Activated CD8-positive, alpha-beta memory T cell treated with anti-CD3 and anti-CD28 coated beads for 36 hours (primary cell): ENCODE results near the gene MMRN2. TPM values are rescaled to one million over a fixed set of nuclear protein-coding genes. Genes with fewer than 3 reads are reported as not detected.
"Not testable (repeated sequence)": the region's sequence is repeated elsewhere in the genome, so short reads cannot be mapped to it uniquely, and the experiment has no call there.

Experiments
- CTCF ChIA-PET: fragments of 350-600 bp; sonication (Branson Sonifier 250); formaldehyde crosslinking; loops from one replicate; lab custom pipeline; 2021; ENCODE audit warnings: antibody characterized with exemption; lab: Charles Lee
- POLR2A ChIA-PET: fragments of 350-600 bp; sonication (Branson Sonifier 250); formaldehyde crosslinking; loops from one replicate; lab custom pipeline; 2021; ENCODE audit warnings: antibody characterized with exemption; lab: Charles Lee
- total RNA-seq, 2 experiments: library from RNA; stranded (reverse); gene quantifications; one replicate each; pipeline ENCODE4 v1.2.3, GENCODE V29; 2021

Gene MMRN2
- total RNA-seq, 2 experiments from 2014 or later = not detected

DNA sequence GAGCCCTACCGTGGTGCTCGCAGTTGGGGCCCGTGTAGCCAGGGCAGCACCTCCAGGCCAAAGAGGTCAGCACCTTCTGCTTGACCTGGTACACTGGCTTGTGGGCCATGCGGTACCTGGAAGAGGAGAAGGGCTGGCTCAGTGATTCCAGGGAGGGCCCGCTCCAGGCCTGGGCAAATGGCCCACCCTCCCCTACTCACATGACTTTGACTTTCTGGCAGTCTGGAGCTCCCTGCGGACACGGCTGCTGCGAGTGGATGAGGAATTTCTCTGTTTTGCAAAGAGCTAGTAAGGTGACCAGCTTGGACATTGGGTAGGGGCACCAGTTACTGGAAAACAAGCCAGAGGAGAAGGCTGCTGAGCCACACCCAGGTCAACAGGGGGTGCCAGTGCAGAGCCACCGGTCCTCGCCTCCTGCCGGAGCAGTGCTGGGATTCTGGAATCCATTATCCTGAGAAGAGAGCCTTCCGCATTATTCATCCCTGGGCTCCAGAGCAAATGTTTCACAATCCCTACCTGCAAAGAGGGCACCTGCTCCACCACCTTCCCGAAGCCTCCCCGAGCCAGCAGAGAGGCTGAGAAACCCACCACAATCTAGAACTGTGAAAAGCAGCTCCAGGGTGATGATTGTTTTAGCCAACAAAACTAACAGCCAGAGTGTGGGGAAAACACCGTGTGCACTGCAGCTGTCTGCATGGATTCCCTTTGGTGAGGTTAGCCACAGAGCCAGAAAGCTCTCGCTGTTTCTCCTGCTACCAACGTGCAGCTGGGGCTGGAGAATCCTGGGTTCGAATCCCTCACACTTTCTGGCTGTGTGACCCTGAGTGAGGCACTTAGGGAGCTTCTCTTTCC lies 11.8 kb downstream of the MMRN2 start:
- ChIA-PET CTCF (no interaction called here), POLR2A (no interaction called here)

DNA sequence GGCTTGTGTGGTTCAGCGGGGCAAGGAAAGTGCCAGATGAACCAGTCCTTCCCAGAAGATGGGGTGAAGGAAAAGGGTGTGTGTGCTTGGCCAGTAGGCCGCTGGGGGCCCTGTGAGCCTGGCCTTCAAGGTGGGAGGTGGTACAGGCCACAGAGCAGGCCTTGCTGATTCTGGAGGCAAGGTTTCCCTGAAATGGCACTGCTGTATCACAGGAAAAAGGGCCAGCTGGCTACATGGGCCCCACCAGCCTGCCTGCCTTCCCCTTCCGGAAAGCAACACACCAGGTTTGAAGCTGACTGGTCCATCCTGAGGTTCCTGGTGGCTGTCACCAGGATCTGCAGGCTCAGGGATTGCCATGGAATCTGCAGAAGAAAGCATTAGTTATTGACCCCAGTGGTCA lies 12.5 kb downstream of the MMRN2 start:
- ChIA-PET POLR2A (no interaction called here), CTCF (no interaction called here)

DNA sequence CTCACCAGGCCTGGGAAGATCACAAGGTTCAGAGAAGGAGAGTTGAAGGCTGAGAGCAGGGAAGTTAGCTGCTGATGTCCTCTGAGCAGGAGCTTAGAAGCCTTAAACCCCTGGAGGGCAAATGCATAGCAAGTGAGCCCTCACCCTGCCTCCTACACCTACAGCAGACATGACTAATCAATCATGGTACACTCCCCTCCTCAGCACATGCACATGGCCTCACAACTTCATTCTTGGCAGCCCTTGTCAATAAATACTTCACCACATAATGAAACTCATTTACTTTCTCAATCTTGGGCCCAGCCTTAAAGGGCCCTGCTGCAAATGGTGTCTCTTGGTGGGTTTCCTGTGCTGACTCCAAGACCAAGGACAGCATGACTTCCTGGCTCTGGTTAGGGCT lies 12.9 kb downstream of the MMRN2 start:
- ChIA-PET POLR2A (no interaction called here), CTCF (no interaction called here)

DNA sequence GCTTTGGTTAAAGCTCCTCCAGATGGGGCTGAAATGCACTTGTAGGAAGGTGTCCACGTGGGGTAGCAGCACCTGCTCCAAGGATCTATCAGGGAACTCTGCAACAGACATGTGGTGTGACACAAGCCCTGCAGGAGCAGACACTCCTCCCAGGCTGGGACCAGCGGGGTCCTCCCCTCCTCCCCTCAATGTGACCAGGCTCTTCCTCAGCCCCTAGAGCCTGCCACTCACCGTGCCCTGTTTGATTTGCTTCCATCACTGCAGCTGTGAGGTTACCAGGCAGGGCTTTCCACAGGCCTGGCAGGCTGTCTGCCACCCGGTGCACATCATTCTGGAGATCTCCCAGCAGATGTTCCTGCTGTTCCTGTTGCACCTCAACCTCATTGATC lies 13.4 kb downstream of the MMRN2 start:
- ChIA-PET POLR2A (no interaction called here), CTCF (no interaction called here)

DNA sequence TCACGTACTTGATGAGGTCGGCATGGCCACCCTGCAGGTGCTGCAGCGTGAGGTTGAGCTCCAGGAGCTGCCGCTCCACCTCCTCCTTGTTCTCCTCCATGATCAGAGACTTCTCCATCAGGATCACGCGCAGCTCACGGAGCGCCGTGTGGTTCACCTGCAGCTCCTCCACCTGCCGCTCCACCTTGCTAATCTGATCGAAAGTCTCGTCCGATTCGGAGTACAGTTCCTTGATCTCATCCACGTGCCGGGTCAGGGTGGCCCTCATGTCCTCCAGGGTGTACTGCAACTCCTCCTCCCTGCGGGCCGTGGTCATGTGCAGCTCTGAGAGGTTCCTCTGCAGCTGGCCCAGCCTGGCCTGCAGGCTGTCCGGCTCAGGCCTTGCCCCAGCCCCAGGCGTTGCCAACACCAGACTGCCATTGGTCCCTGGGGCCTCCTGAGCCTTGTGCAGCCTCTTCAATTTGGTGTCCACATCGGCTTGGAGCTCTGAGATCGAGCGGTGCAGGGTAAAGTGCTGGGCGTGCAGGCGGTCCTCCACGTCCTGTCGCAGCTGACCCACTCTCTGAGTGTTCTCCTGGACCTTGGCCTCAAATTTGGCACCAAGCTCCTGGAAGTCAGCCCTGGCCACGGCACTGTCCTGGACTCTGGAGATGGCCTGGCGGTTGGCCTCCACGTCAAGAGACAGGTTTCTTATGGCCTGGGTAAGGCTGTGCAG lies 13.9 kb downstream of the MMRN2 start:
- CTCF ChIA-PET = interaction anchor here (1.6 kb wide), 1 partner anchor 24 kb away, joined by 5 read pairs; no protein-coding TSS in a partner anchor
- POLR2A ChIA-PET = no interaction called here

DNA sequence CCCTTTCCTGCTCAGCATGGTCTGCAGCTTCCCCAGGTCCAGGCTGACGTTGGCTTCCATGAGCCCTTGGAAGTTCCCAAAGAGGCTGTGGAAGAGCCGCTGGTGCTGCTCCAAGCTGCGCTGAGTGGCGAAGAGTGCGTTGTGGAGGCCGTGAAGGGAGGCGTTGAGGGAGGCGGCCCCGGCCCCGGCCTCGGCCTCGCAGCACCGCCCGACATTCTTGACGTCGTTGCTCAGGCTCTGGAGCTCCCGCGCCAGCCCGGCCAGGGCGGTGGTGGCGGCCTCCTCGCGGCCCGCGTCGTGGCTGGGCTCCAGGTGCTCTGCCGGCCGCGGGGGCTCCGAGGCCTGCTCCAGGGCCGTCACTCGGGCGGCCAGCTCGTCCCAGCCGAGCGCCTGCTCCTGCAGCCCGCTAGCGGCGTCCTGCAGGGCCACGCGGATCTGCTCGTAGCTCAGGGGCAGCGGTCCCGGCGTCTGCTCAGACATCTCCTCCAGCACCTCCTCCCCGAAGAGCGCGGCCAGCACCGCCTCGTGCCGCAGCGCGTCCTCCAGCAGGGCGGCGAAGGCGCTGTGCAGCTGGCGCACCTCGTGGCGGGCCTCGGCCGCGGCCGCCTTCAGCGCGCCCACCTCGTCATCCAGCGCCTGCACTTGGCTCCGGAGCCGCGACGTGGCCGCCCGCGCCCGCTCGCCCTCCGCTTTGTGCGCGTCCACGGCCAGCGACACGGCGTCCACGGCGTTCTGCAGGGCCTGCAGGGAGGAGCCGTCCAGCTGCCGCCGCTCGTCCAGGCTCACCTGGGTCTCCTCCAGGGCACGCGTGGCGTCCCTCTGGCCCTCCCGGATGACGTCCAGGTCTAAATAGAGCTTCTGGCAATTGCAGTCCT lies 14.7 kb downstream of the MMRN2 start:
- CTCF ChIA-PET = interaction anchor here (0.8 to 1.7 kb wide), 3 partner anchors 18 to 26 kb away, joined by 3 to 5 read pairs (median 5); partner anchors contain the start of gene ADIRF

DNA sequence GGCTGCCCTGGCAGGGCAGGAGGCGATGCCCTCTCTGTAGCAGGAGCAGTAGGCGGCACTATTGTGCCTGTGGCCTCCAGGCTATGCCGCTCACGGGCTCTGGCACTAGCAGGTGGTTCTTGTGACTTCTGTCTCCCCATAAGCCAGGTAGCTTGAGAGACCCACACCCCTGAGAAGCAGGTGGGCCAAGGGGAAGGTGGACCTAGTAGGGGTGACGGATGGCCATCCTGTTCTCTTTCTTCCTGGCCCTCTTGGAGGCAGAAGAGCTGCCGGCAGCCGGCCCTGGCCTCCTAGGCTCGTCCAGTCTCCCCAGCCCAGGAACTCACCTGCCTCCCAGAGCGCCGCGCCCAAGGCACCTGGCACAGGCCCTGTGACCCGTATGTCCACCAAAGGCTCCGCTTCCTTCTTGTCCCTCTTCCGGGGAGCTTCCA lies 15.4 kb downstream of the MMRN2 start:
- ChIA-PET POLR2A (no interaction called here), CTCF (interaction anchor here (0.8 to 1.7 kb wide), 3 partner anchors 19 to 27 kb away, joined by 3 to 5 read pairs (median 5); partner anchors contain the start of gene ADIRF)

More for the DNA sequence above, 14.7 kb downstream of the MMRN2 start:
- POLR2A ChIA-PET = no interaction called here

DNA sequence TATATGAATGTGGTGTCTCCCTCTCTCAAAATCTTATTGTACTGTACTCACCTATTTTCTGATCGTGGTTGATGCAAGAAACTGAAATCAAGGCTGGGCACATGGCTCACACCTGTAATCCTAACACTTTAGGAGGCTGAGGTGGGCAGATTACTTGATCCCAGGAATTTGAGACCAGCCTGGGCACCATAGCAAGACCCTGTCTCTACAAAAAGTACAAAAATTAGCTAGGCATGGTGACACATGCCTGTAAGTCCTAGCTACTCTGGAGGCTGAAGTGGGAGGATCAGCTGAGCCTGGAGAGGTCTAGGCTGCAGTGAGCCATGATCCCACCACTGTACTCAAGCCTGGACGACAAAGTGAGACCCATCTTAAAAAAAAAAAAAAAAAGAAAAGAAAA lies 16.0 kb downstream of the MMRN2 start:
- CTCF ChIA-PET = interaction anchor here (0.7 to 1.7 kb wide), 2 partner anchors 28 to 258 kb away, joined by 4 to 5 read pairs; partner anchors contain the start of gene ADIRF
- POLR2A ChIA-PET = no interaction called here

DNA sequence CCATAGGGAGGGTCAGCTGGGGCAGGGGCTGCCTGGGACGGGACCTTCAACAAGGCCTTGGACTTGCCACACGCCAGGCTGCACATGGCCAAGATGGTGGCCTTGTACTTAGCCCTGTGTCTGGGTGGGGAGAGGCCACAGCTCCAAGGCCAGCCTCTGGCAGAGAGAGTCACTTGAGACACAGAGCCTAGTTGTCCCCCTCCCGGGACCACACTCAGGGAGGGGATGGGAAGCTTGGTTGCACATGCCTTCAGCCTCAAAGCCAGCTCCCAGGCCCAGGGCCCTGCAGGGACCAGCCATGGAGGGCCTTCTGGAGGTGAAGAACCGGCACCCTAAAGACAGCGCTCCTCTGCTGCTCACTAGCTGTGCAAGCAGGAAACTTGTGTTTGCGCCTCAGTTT lies 16.7 kb downstream of the MMRN2 start:
- ChIA-PET CTCF (interaction anchor here (1.7 kb wide), 1 partner anchor 28 kb away, joined by 5 read pairs; the partner anchor contains the start of gene ADIRF), POLR2A (no interaction called here)

DNA sequence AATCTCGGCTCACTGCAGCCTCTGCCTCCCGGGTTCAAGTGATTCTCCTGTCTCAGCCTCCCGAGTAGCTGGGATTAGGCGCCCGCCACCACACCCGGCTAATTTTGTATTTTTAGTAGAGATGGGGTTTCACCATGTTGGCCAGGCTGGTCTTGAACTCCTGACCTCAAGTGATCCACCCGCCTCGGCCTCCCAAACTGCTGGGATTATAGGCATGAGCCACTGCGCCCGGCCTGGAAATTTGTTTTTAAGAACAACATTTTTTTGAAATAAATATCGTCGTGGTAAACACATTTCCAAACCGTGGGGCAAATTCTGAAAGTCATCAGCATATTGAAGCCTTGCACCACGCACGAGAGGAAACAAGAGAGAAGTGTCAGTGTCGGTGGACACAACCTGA lies 17.3 kb downstream of the MMRN2 start:
- CTCF ChIA-PET = interaction anchor here (0.6 to 2.1 kb wide), 10 partner anchors 9 to 168 kb away, joined by 3 to 12 read pairs (median 4); partner anchors contain the start of genes ADIRF, MMRN2 and SNCG

DNA sequence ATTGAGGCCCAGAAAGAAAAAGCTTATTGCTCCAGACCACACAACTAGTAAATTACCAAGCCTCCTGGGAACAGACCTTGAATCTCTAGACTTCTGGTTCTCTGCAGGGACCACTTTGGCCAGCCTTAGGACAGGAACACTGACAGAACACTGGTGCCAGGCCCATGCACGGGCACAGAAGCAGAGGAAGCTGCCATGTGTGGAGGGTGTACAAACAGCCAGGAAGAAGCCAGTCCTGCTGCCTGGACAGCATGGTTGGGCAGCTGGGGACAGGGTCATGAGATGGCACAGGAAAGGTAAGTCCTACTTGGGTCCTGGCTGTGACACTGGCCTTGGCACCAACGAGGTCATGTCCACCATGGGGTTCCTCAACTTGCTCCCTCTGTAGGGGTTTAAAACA lies 19.2 kb downstream of the MMRN2 start:
- CTCF ChIA-PET = interaction anchor here (0.7 to 2.1 kb wide), 8 partner anchors 8 to 250 kb away, joined by 3 to 16 read pairs (median 7); no protein-coding TSS in a partner anchor
- POLR2A ChIA-PET = no interaction called here

More for the DNA sequence above, 17.3 kb downstream of the MMRN2 start:
- POLR2A ChIA-PET = not testable (repeated sequence)

DNA sequence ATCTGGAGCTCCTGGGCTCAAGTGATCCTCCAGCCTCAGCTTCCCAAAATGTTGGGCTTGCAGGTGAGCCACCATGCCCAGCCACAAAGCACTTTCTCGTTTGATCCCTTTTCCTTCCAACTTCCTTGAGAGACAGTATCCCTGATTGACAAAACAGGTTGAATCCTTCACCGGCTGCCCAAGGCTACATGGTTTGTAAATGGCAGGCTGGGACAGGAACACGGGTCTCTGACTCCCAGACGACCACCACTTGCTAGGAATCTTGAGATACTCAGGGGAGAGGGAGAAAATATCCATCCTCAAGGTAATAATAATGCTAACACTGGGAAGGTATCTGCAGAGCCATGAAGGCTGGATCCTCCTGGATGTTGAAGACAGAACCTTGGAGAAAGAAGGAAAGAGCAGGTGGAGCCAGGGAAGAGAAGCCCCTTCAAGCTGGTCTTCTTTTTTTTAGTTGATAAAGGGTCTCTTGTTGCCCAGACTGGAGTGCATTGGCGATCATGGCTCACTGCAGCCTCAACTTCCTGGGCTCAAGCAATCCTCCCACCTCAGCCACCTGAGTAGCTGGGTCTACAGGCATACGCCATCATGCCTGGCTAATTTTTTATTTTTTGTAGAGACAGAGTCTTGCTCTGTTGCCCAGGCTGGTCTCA lies 19.8 kb downstream of the MMRN2 start:
- ChIA-PET CTCF (interaction anchor here (0.8 to 1.2 kb wide), 2 partner anchors 10 to 249 kb away, joined by 3 read pairs; no protein-coding TSS in a partner anchor), POLR2A (no interaction called here)

DNA sequence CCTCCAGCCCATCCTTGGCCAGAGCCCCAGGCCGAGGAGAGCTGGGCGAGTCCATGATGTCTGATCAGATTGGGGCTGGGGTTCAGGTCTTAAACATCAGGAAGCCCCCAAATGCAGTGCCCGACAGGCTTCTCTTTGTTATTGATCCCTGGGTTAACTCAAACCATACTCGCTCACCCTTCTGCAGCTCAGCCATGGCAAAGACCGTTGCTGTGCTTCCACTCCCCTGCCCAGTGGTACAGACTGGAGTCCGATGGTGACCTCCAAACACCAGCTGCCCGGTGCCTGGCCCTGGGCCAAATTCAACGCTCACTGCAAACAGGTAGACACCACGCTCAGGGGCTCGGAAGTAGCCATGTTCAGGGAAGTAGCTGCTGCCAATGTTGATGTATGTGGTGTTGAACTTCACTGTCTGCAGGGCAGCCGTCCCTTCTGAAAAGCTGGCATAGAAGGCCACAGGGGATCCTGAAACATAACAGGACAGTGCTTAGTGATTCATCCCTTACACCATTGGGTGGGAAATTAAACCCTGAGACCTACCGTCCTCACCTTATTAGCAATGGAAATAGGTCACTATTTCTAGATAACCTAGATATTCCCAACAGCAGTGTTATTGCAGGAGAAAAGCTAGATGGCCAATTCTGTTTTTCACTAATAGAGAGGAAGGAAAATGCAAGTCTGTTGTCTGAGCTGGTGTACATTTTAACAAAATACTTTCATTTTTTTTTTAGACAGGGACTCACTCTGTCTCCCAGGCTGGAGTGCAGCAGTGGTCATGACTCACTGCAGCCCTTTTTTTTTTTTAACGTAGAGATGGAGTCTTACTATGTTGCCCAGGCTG lies 20.5 kb downstream of the MMRN2 start:
- CTCF ChIA-PET = interaction anchor here (0.5 to 0.8 kb wide), 2 partner anchors 11 to 117 kb away, joined by 3 read pairs; no protein-coding TSS in a partner anchor
- POLR2A ChIA-PET = no interaction called here

DNA sequence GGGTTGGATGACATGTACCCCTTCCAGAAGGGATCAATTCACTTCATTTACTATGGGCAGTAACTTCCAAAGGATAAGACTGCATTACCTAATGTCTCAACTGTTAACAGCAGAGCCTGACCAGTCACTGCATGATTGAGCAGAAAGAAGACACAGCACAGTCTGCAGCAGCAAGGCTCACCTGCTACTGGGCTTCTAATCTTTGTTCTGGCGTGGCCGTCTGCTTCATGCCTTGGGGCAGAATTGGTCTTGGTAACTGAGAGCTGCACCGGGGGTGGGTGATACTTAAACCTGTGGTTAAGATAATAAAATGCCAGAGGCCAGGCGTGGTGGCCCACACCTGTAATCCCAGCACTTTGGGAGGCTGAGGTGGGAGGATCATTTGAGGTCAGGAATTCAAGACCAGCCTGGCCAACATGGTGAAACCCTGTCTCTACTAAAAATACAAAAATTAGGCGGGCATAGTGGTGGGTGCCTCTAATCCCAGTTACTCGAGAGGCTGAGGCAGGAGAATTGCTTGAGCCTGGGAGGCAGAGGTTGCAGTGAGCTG lies 23.2 kb downstream of the MMRN2 start:
- POLR2A ChIA-PET, CTCF ChIA-PET: not testable (repeated sequence)

DNA sequence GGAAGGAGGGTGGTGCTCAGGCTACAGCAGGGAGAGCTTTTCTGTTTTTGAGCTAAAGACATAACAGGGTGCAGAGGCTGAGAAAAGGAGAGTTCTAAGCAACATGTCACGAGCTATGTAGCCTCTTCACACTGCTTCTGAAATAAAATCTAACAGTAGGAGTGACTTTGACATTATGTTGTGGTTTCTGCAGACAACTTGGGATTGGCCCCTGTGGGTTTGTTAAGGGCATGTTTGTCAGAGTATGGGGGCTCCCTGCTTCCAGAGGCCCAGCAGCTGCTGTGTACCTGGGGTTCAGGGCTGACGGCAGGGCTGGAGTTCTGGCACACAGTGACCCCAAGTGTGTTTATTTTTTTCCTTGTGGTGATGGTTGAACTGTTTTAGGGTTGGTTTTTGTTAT lies 24.7 kb downstream of the MMRN2 start:
- CTCF ChIA-PET = interaction anchor here (1.3 kb wide), 1 partner anchor 32 kb away, joined by 3 read pairs; no protein-coding TSS in a partner anchor

DNA sequence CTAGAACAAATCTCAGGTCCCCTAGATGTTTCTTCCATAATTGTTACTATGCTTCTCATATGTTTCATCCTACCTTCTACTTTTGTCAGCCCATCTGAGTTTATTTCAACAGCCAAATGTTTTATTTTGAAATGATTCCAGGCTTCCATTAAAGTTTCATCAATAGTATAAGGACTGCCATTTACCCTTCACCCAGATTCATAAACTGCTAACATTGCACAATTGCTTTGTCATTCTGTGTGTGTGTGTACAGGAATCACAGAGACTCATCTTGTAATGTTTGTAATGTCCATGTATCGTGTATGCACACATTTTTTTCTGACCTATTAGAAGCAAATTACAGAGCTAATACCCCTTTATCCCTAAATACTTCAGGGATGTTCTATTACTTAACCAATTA lies 25.5 kb downstream of the MMRN2 start:
- ChIA-PET POLR2A (no interaction called here), CTCF (interaction anchor here (0.5 kb wide), 1 partner anchor 117 kb away, joined by 4 read pairs; no protein-coding TSS in a partner anchor)

More for the DNA sequence above, 24.7 kb downstream of the MMRN2 start:
- POLR2A ChIA-PET = no interaction called here
